ES-I3 (cell line): ENCODE results near the gene POU6F2.
"Not testable (repeated sequence)": the region's sequence is repeated elsewhere in the genome, so short reads cannot be mapped to it uniquely, and the experiment has no call there.

Experiments used
- H3K36me3 ChIP-seq: 2 replicates; pipeline ENCODE4 v1.6.1; 2013; ENCODE audit warnings: mild to moderate bottlenecking, low read length, control low read depth, moderate library complexity; ENCODE audit not compliant: insufficient read depth
- H3K4me1 ChIP-seq: 2 replicates; pipeline ENCODE4 v1.6.1; 2013; ENCODE audit warnings: mild to moderate bottlenecking, control low read depth, low read length; ENCODE audit not compliant: insufficient read depth
- H3K9ac ChIP-seq: 2 replicates; pipeline ENCODE4 v1.6.1; 2013; ENCODE audit warnings: low read depth, mild to moderate bottlenecking, low read length, moderate library complexity
- H3K9me3 ChIP-seq: 2 replicates; pipeline ENCODE4 v1.6.1; 2013; ENCODE audit warnings: mild to moderate bottlenecking, low read length, moderate library complexity; ENCODE audit not compliant: control insufficient read depth, insufficient read depth

Gene POU6F2

GRCh38 chr7:39365751-39366295 lies 388.1 kb downstream of the POU6F2 start:
- Histone ChIP-seq H3K4me1 (no peaks in the 10 kb centered on the region), H3K9me3 (no peaks in the 10 kb centered on the region), H3K9ac (no peak overlapping the region), H3K36me3 (no peaks in the 10 kb centered on the region)

- Histone ChIP-seq H3K9me3 (no peaks in the 10 kb centered on the region), H3K36me3 (no peaks in the 10 kb centered on the region), H3K4me1 (no peaks in the 10 kb centered on the region), H3K9ac (no peak overlapping the region)
These were observed 389.7 kb downstream of the POU6F2 start for GRCh38 chr7:39367451-39367850.

- Histone ChIP-seq H3K4me1 (no peaks in the 10 kb centered on the region), H3K9ac (no peak overlapping the region), H3K36me3 (no peaks in the 10 kb centered on the region), H3K9me3 (no peaks in the 10 kb centered on the region)
These were observed 390.2 kb downstream of the POU6F2 start for GRCh38 chr7:39367943-39368342.

GRCh38 chr7:39372383-39372782 lies 394.7 kb downstream of the POU6F2 start:
- Histone ChIP-seq H3K9ac (no peak overlapping the region), H3K4me1 (no peaks in the 10 kb centered on the region; the same call in 1 of the 2 replicates), H3K36me3 (no peaks in the 10 kb centered on the region), H3K9me3 (no peaks in the 10 kb centered on the region)

- H3K9ac ChIP-seq = no peak overlapping the region
These were observed 396.8 kb downstream of the POU6F2 start for GRCh38 chr7:39374436-39375040.

GRCh38 chr7:39375047-39375873 lies 397.6 kb downstream of the POU6F2 start:
- H3K9ac ChIP-seq = no peak overlapping the region
- H3K36me3 ChIP-seq = no peaks in the 10 kb centered on the region
- no peaks in the 10 kb centered on the region for H3K9me3 ChIP-seq
- H3K4me1 ChIP-seq = no peaks in the 10 kb centered on the region; the same call in 1 of the 2 replicates

More at GRCh38 chr7:39374436-39375040, 396.8 kb downstream of the POU6F2 start:
- Histone ChIP-seq H3K36me3 (no peaks in the 10 kb centered on the region), H3K4me1 (no peaks in the 10 kb centered on the region; the same call in 1 of the 2 replicates), H3K9me3 (no peaks in the 10 kb centered on the region)

GRCh38 chr7:39375874-39376190 lies 398.1 kb downstream of the POU6F2 start:
- no peaks in the 10 kb centered on the region; the same call in 1 of the 2 replicates for H3K4me1 ChIP-seq
- no peaks in the 10 kb centered on the region for H3K9me3 ChIP-seq
- H3K36me3 ChIP-seq = no peaks in the 10 kb centered on the region
- H3K9ac ChIP-seq = no peak overlapping the region

- not testable (repeated sequence) for H3K9me3 ChIP-seq, H3K9ac ChIP-seq, H3K36me3 ChIP-seq, H3K4me1 ChIP-seq
These were observed 399.2 kb downstream of the POU6F2 start for GRCh38 chr7:39376881-39377280.

GRCh38 chr7:39379416-39379815 lies 401.7 kb downstream of the POU6F2 start:
- H3K9me3 ChIP-seq = no peaks in the 10 kb centered on the region
- no peaks in the 10 kb centered on the region for H3K36me3 ChIP-seq
- H3K9ac ChIP-seq = no peak overlapping the region
- no peaks in the 10 kb centered on the region; the same call in 1 of the 2 replicates for H3K4me1 ChIP-seq

- H3K9me3 ChIP-seq = no peaks in the 10 kb centered on the region
- no peaks in the 10 kb centered on the region; the same call in 1 of the 2 replicates for H3K4me1 ChIP-seq
- no peak overlapping the region for H3K9ac ChIP-seq
- no peaks in the 10 kb centered on the region for H3K36me3 ChIP-seq
These were observed 405.4 kb downstream of the POU6F2 start for GRCh38 chr7:39383136-39383535.

GRCh38 chr7:39384386-39384785 lies 406.7 kb downstream of the POU6F2 start:
- no peaks in the 10 kb centered on the region; the same call in 1 of the 2 replicates for H3K4me1 ChIP-seq
- H3K9ac ChIP-seq = no peak overlapping the region
- no peaks in the 10 kb centered on the region for H3K9me3 ChIP-seq
- no peaks in the 10 kb centered on the region for H3K36me3 ChIP-seq

GRCh38 chr7:39386718-39387117 lies 409.0 kb downstream of the POU6F2 start:
- no peaks in the 10 kb centered on the region for H3K36me3 ChIP-seq
- H3K9me3 ChIP-seq = no peaks in the 10 kb centered on the region
- H3K4me1 ChIP-seq = no peaks in the 10 kb centered on the region; the same call in 1 of the 2 replicates
- H3K9ac ChIP-seq = no peak overlapping the region

GRCh38 chr7:39392151-39392550 lies 414.4 kb downstream of the POU6F2 start:
- Histone ChIP-seq H3K9me3 (no peaks in the 10 kb centered on the region), H3K9ac (no peak overlapping the region), H3K4me1 (peaks cover 4% of the 10 kb centered on the region; the same call in 1 of the 2 replicates), H3K36me3 (no peaks in the 10 kb centered on the region)

- peaks cover 4% of the 10 kb centered on the region; the same call in 1 of the 2 replicates for H3K4me1 ChIP-seq
These were observed 416.5 kb downstream of the POU6F2 start for GRCh38 chr7:39394105-39394680.

More at GRCh38 chr7:39394105-39394680, 416.5 kb downstream of the POU6F2 start:
- no peaks in the 10 kb centered on the region for H3K36me3 ChIP-seq
- H3K9ac ChIP-seq = no peak overlapping the region
- H3K9me3 ChIP-seq = no peaks in the 10 kb centered on the region
